ENCODE results near the gene TMEM132D.

GRCh38 chr12:129208566-129208965 lies 695.3 kb downstream of the TMEM132D start:
- TF ChIP-seq MXI1 (conservative IDR thresholded peaks at IDR 0.05; ENCODE audit: poor library complexity, severe bottlenecking), result no peak
- TF ChIP-seq, protein P1, sequence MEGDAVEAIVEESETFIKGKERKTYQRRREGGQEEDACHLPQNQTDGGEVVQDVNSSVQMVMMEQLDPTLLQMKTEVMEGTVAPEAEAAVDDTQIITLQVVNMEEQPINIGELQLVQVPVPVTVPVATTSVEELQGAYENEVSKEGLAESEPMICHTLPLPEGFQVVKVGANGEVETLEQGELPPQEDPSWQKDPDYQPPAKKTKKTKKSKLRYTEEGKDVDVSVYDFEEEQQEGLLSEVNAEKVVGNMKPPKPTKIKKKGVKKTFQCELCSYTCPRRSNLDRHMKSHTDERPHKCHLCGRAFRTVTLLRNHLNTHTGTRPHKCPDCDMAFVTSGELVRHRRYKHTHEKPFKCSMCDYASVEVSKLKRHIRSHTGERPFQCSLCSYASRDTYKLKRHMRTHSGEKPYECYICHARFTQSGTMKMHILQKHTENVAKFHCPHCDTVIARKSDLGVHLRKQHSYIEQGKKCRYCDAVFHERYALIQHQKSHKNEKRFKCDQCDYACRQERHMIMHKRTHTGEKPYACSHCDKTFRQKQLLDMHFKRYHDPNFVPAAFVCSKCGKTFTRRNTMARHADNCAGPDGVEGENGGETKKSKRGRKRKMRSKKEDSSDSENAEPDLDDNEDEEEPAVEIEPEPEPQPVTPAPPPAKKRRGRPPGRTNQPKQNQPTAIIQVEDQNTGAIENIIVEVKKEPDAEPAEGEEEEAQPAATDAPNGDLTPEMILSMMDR (IDR thresholded peaks at IDR 0.05; ENCODE audit: poor library complexity, severe bottlenecking), result no peak
- no peak for TF ChIP-seq POLR2AphosphoS5 (IDR thresholded peaks at IDR 0.05)
- TF ChIP-seq EZH2 (IDR thresholded peaks at IDR 0.05; ENCODE audit: borderline replicate concordance, insufficient read depth, low read length, poor library complexity, severe bottlenecking), result no peak
- TF ChIP-seq REST (IDR thresholded peaks at IDR 0.05; ENCODE audit: borderline replicate concordance), result no peak
- no peak for TF ChIP-seq SMC3 (conservative IDR thresholded peaks at IDR 0.05; ENCODE audit: poor library complexity)
- no peak for TF ChIP-seq RAD21 (conservative IDR thresholded peaks at IDR 0.05)
- no peak for TF ChIP-seq EP300 (conservative IDR thresholded peaks at IDR 0.05; ENCODE audit: poor library complexity, severe bottlenecking)
- no peak for TF ChIP-seq TAF1 (IDR thresholded peaks at IDR 0.05; ENCODE audit: low read depth)

All from neural cell (in vitro differentiated cells).